SK-N-SH (cell line): ENCODE data around the gene N4BP2L2. TPM values are rescaled to one million over a fixed set of nuclear protein-coding genes. Genes with fewer than 3 reads are reported as not detected.

Source experiments
- CTCF ChIA-PET: fragments of 300-600, 350-600 bp; formaldehyde crosslinking; extraction: SDS; loops from one replicate; lab custom pipeline; 2021; lab: Yijun Ruan, JAX
- POLR2A ChIA-PET: fragments of 350-600 bp; sonication (Branson Sonifier 250); formaldehyde crosslinking; extraction: SDS; loops from one replicate; lab custom pipeline; 2020; ENCODE audit warnings: antibody characterized with exemption, inconsistent platforms; lab: Yijun Ruan, JAX
- DNase-seq: peaks from one replicate; pipeline ENCODE4 v3.0.0; 2012
- H2AFZ ChIP-seq: fragments of 200-600 bp; sonication (generic); 2 replicates; pipeline ENCODE4 v1.8.1; 2016; ENCODE audit warnings: antibody characterized with exemption, mild to moderate bottlenecking, low read depth
- H3F3A ChIP-seq: fragments of 200-600 bp; sonication (generic); replicated peaks from 2 replicates; pipeline ENCODE3; 2016; ENCODE audit warnings: antibody characterized with exemption, mild to moderate bottlenecking; ENCODE audit not compliant: insufficient read depth
- H3K27ac ChIP-seq, 2 experiments: fragments of 200-500 bp in 1 of 2; fragments of 200-600 bp in 1 of 2; sonication (Bioruptor generic) in 1 of 2; sonication (generic), shearing (Covaris generic) in 1 of 2; 2 replicates each; pipeline versions ENCODE4 v1.5.1 to v1.6.1; 2014 to 2016; ENCODE audit warnings: low read depth in 2 of 2, inconsistent platforms in 1 of 2, low read length in 1 of 2, mild to moderate bottlenecking in 1 of 2, mixed read lengths in 1 of 2
- H3K27me3 ChIP-seq: fragments of 200-600 bp; sonication (generic), shearing (Covaris generic); 2 replicates; pipeline ENCODE4 v1.6.1; 2016; ENCODE audit warnings: mixed run types; ENCODE audit not compliant: insufficient read depth
- H3K36me3 ChIP-seq, 2 experiments: fragments of 200-500 bp in 1 of 2; fragments of 200-600 bp in 1 of 2; sonication (Bioruptor generic) in 1 of 2; sonication (generic) in 1 of 2; replicated peaks in 1 of 2; 2 replicates each; pipeline versions ENCODE3 to v1.5.1; 2014 to 2016; ENCODE audit warnings: low read length in 1 of 2, mild to moderate bottlenecking in 1 of 2; ENCODE audit not compliant: insufficient read depth in 2 of 2, control insufficient read depth in 1 of 2
- H3K4me1 ChIP-seq, 2 experiments: fragments of 200-500 bp in 1 of 2; fragments of 200-600 bp in 1 of 2; sonication (Bioruptor generic) in 1 of 2; sonication (generic), shearing (Covaris generic) in 1 of 2; 2 replicates each; pipeline versions ENCODE4 v1.5.1 to v1.6.1; 2014 to 2016; ENCODE audit warnings: low read depth in 1 of 2, low read length in 1 of 2, mixed run types in 1 of 2; ENCODE audit not compliant: insufficient read depth in 2 of 2, control insufficient read depth in 1 of 2
- H3K4me2 ChIP-seq: fragments of 200-600 bp; sonication (generic), shearing (Covaris generic); 2 replicates; pipeline ENCODE4 v1.6.1; 2017; ENCODE audit warnings: mixed run types
- H3K4me3 ChIP-seq, 2 experiments: fragments of 200-500 bp in 1 of 2; fragments of 200-600 bp in 1 of 2; sonication (Bioruptor generic) in 1 of 2; sonication (generic), shearing (Covaris generic) in 1 of 2; 2 replicates each; pipeline versions ENCODE4 v1.5.1 to v1.8.1; 2014 to 2016; ENCODE audit warnings: low read depth in 2 of 2, inconsistent platforms in 1 of 2, low read length in 1 of 2, mild to moderate bottlenecking in 1 of 2, mixed read lengths in 1 of 2, moderate library complexity in 1 of 2
- H3K79me2 ChIP-seq: fragments of 200-600 bp; sonication (generic); 2 replicates; pipeline ENCODE4 v1.8.1; 2017; ENCODE audit warnings: mild to moderate bottlenecking; ENCODE audit not compliant: insufficient read depth
- H3K9ac ChIP-seq: fragments of 200-600 bp; sonication (generic); 2 replicates; pipeline ENCODE4 v1.6.1; 2017; ENCODE audit warnings: mixed run types
- H3K9me2 ChIP-seq: fragments of 200-600 bp; sonication (generic); 2 replicates; pipeline ENCODE4 v1.6.1; 2017; ENCODE audit warnings: mixed run types
- H3K9me3 ChIP-seq: fragments of 200-600 bp; sonication (generic); 2 replicates; pipeline ENCODE4 v1.6.1; 2017; ENCODE audit warnings: mixed run types, mild to moderate bottlenecking, moderate library complexity
- H4K20me1 ChIP-seq: fragments of 200-600 bp; sonication (generic); 2 replicates; pipeline ENCODE4 v1.6.1; 2017; ENCODE audit warnings: mild to moderate bottlenecking, mixed run types; ENCODE audit not compliant: insufficient read depth
- CHD2 ChIP-seq: fragments of 150-350 bp; IDR thresholded peaks from 2 replicates; pipeline ENCODE4 v1.6.1; 2018; ENCODE audit warnings: low read length; ENCODE audit not compliant: partially characterized antibody
- CTCF ChIP-seq: fragments of 200-600 bp; sonication (generic); IDR thresholded peaks from 2 replicates; pipeline ENCODE4 v1.6.1; 2017; ENCODE audit warnings: antibody characterized with exemption, mild to moderate bottlenecking, moderate library complexity
- EP300 ChIP-seq, 2 experiments: IDR thresholded peaks; 2 replicates each; pipeline versions ENCODE4 v1.4.0 to v1.6.1; 2012; ENCODE audit warnings: borderline replicate concordance in 1 of 2, low read depth in 1 of 2, low read length in 1 of 2
- EZH2phosphoT487 ChIP-seq: fragments of 200-600 bp; sonication (generic); IDR thresholded peaks from 2 replicates; pipeline ENCODE4 v1.6.1; 2017; ENCODE audit warnings: low read depth, mixed run types, mild to moderate bottlenecking, antibody characterized with exemption, moderate library complexity, borderline replicate concordance
- FOSL2 ChIP-seq: IDR thresholded peaks from 2 replicates; pipeline ENCODE4 v1.4.0; 2012; ENCODE audit warnings: low read depth, mild to moderate bottlenecking, moderate library complexity, borderline replicate concordance
- FOXJ3 ChIP-seq: sonication (generic); formaldehyde crosslinking; IDR thresholded peaks from 2 replicates; pipeline ENCODE4 v1.5.1; 2020; ENCODE audit warnings: mild to moderate bottlenecking, missing genetic modification reagents
- GATA2 ChIP-seq: sonication (generic); formaldehyde crosslinking; IDR thresholded peaks from 2 replicates; pipeline ENCODE4 v1.5.0; 2020; ENCODE audit warnings: mild to moderate bottlenecking, missing genetic modification reagents
- JUND ChIP-seq: IDR thresholded peaks from 2 replicates; pipeline ENCODE4 v1.4.0; 2012
- MAX ChIP-seq: IDR thresholded peaks from 2 replicates; pipeline ENCODE4 v1.4.0; 2012; ENCODE audit warnings: low read depth
- MEF2A ChIP-seq: IDR thresholded peaks from 2 replicates; pipeline ENCODE4 v1.4.0; 2012; ENCODE audit warnings: low read depth, borderline replicate concordance
- NFIC ChIP-seq: IDR thresholded peaks from 2 replicates; pipeline ENCODE4 v1.4.0; 2012; ENCODE audit warnings: borderline replicate concordance
- PBX3 ChIP-seq: IDR thresholded peaks from 2 replicates; pipeline ENCODE4; 2012
- POLR2AphosphoS5 ChIP-seq: IDR thresholded peaks from 2 replicates; pipeline ENCODE4 v1.6.1; 2012; ENCODE audit warnings: low read depth, low read length
- RAD21 ChIP-seq: IDR thresholded peaks from 2 replicates; pipeline ENCODE4 v1.6.1; 2012; ENCODE audit warnings: mild to moderate bottlenecking, low read length
- REST ChIP-seq: IDR thresholded peaks from 2 replicates; pipeline ENCODE4 v1.6.1; 2012; ENCODE audit warnings: mild to moderate bottlenecking, low read depth, low read length, moderate library complexity
- SIN3A ChIP-seq: IDR thresholded peaks from 2 replicates; pipeline ENCODE4 v1.6.1; 2012; ENCODE audit warnings: low read depth, mild to moderate bottlenecking, low read length, moderate library complexity, borderline replicate concordance
- WGBS: methylation state at CpG from one replicate; pipeline ENCODE4 v1.1.6; 2017; ENCODE audit warnings: low lambda C conversion rate; 5-methylcytosine and 5-hydroxymethylcytosine counted together
- polyA plus RNA-seq, 3 experiments: library from polyadenylated mRNA; depleted of rRNA; stranded (reverse); fragments of >200 nt; gene quantifications; 2 replicates each; pipeline ENCODE4 v1.2.3, GENCODE V29; 2012

The N4BP2L2 gene
- polyA plus RNA-seq, 1 of the 3 experiments (the other 2 are of a cell fraction), result 16.0 TPM

- Histone ChIP-seq H3K4me1 (no peaks in the 10 kb centered on the region), H3K9ac (no peak overlapping the region), H4K20me1 (no peaks in the 10 kb centered on the region), H3K27ac (no peak overlapping the region), H3K4me3 (no peak overlapping the region), H3K4me2 (no peak overlapping the region), H3K36me3 (no peaks in the 10 kb centered on the region), H3F3A (no peaks in the 10 kb centered on the region), H3K9me2 (no peaks in the 10 kb centered on the region), H3K9me3 (no peaks in the 10 kb centered on the region), H3K79me2 (no peaks in the 10 kb centered on the region), H2AFZ (no peak overlapping the region), H3K27me3 (no peaks in the 10 kb centered on the region)
- ChIA-PET CTCF (interaction anchor here (0.6 to 1.1 kb wide), 2 partner anchors 11 to 32 kb away, joined by 3 to 4 read pairs; partner anchors contain the start of gene N4BP2L2), POLR2A (no interaction called here)
- TF ChIP-seq REST (no peak), SIN3A (no peak), EZH2phosphoT487 (no peak)
- no peak for DNase-seq
- 79% methylated on average over 3 of the region's 3 CpGs for whole genome bisulfite sequencing
These were observed 11.2 kb upstream of the N4BP2L2 start for GRCh38 chr13:32549788-32550187.

GRCh38 chr13:32548837-32549236 is 10.2 kb upstream of the N4BP2L2 start:
- Histone ChIP-seq H3K27ac (no peak overlapping the region), H3K9me3 (no peaks in the 10 kb centered on the region), H3K4me1 (no peaks in the 10 kb centered on the region), H3K79me2 (no peaks in the 10 kb centered on the region), H3K4me3 (no peak overlapping the region), H2AFZ (no peak overlapping the region), H3K4me2 (no peak overlapping the region), H3K27me3 (no peaks in the 10 kb centered on the region), H4K20me1 (no peaks in the 10 kb centered on the region), H3F3A (no peaks in the 10 kb centered on the region), H3K9me2 (no peaks in the 10 kb centered on the region), H3K9ac (no peak overlapping the region), H3K36me3 (no peaks in the 10 kb centered on the region)
- no peak for DNase-seq
- no peak for TF ChIP-seq NFIC
- no peak for TF ChIP-seq FOSL2
- TF ChIP-seq FOXJ3 (CRISPR knock-in tag), result no peak
- no peak for TF ChIP-seq GATA2 (CRISPR knock-in tag)
- no peak for TF ChIP-seq CTCF
- TF ChIP-seq CHD2, result no peak
- no peak for TF ChIP-seq EP300 (IDR thresholded peaks at IDR 0.05; ENCODE audit: borderline replicate concordance in 1 of 2, low read depth in 1 of 2, low read length in 1 of 2)
- TF ChIP-seq MEF2A, result no peak
- TF ChIP-seq PBX3, result no peak
- no peak for TF ChIP-seq RAD21
- TF ChIP-seq MAX, result no peak
- no peak for TF ChIP-seq POLR2AphosphoS5
- no peak for TF ChIP-seq SIN3A
- TF ChIP-seq JUND, result no peak
- POLR2A ChIA-PET, result no interaction called here
- CTCF ChIA-PET, result interaction anchor here (0.6 kb wide), 1 partner anchor 33 kb away, joined by 3 read pairs; no protein-coding TSS in a partner anchor
- 89% methylated on average over 2 of the region's 2 CpGs for WGBS
